Measurements from ENCODE around the gene C12orf60.
"Not testable (repeated sequence)": the region's sequence is repeated elsewhere in the genome, so short reads cannot be mapped to it uniquely, and the experiment has no call there.

C12orf60 gene

GRCh38 chr12:14803011-14803829 lies at the start of gene C12orf60, which contains the start of gene WBP11:
TSS of gene C12orf60 (plus strand) at chr12:14803670. CDS start at chr12:14822936, 19,266 bp downstream.
TSS of gene WBP11 (minus strand) at chr12:14803478. CDS start at chr12:14801383, 2,095 bp downstream.
- DNase-seq (ENCODE audit: low read depth, low spot score), result peak; percentile 97
- no peak for TF ChIP-seq CTCF (IDR thresholded peaks at IDR 0.05; ENCODE audit: insufficient read depth, low read length, missing control alignments)
- CTCF ChIA-PET, result interaction anchor here (0.9 to 2.8 kb wide), 8 partner anchors 7 to 418 kb away, joined by 3 to 13 read pairs (median 6); partner anchors contain the start of gene RERG
- H3K4me3 ChIP-seq (ENCODE audit: low read depth, low read length), result peak within 1 kb of the TSS; percentile 98
- POLR2A ChIA-PET, result interaction anchor here (0.6 to 2.6 kb wide), 7 partner anchors 14 to 66 kb away, joined by 3 to 24 read pairs (median 3); a partner anchor contains a TSS

GRCh38 chr12:14756334-14757143 lies 46.9 kb upstream of the C12orf60 start:
- no peak for DNase-seq (ENCODE audit: low read depth, low spot score)
- no peak overlapping the region for H3K4me3 ChIP-seq (ENCODE audit: low read depth, low read length)
- POLR2A ChIA-PET, result no interaction called here
- CTCF ChIA-PET, result interaction anchor here (0.9 to 1.5 kb wide), 4 partner anchors 9 to 239 kb away, joined by 3 to 4 read pairs (median 3); no protein-coding TSS in a partner anchor
- peak; percentile 3 for TF ChIP-seq CTCF (IDR thresholded peaks at IDR 0.05; ENCODE audit: insufficient read depth, low read length, missing control alignments)

- POLR2A ChIA-PET; H3K4me3 ChIP-seq (ENCODE audit: low read depth, low read length); DNase-seq (ENCODE audit: low read depth, low spot score): not testable (repeated sequence)
- CTCF ChIA-PET, result interaction anchor here (1.2 kb wide), 1 partner anchor 10 kb away, joined by 4 read pairs; no protein-coding TSS in a partner anchor
Observed at GRCh38 chr12:14759711-14760280, 43.7 kb upstream of the C12orf60 start.

- DNase-seq (ENCODE audit: low read depth, low spot score), result no peak
- no peak overlapping the region for H3K4me3 ChIP-seq (ENCODE audit: low read depth, low read length)
- ChIA-PET CTCF (no interaction called here), POLR2A (no interaction called here)
- TF ChIP-seq CTCF (IDR thresholded peaks at IDR 0.05; ENCODE audit: insufficient read depth, low read length, missing control alignments), result no peak
Observed at GRCh38 chr12:14765398-14765797, 38.1 kb upstream of the C12orf60 start.

GRCh38 chr12:14766020-14766419 lies 37.5 kb upstream of the C12orf60 start:
- CTCF ChIA-PET, POLR2A ChIA-PET: not testable (repeated sequence)

GRCh38 chr12:14766649-14767215 lies 36.7 kb upstream of the C12orf60 start:
- DNase-seq (ENCODE audit: low read depth, low spot score), result no peak
- CTCF ChIA-PET, result no interaction called here
- no peak for TF ChIP-seq CTCF (IDR thresholded peaks at IDR 0.05; ENCODE audit: insufficient read depth, low read length, missing control alignments)
- POLR2A ChIA-PET, result no interaction called here
- no peak overlapping the region for H3K4me3 ChIP-seq (ENCODE audit: low read depth, low read length)

More at GRCh38 chr12:14766020-14766419, 37.5 kb upstream of the C12orf60 start:
- not testable (repeated sequence) for H3K4me3 ChIP-seq (ENCODE audit: low read depth, low read length); DNase-seq (ENCODE audit: low read depth, low spot score)
